Measurements from ENCODE around the gene TUBGCP3. TPM values are rescaled to one million over a fixed set of nuclear protein-coding genes. Genes with fewer than 3 reads are reported as not detected.

TUBGCP3 gene
- polyA plus RNA-seq, 1 donor from 2014 or later = 20.3 TPM

GRCh38 chr13:112580211-112580610, 7.7 kb downstream of the TUBGCP3 start:
- Histone ChIP-seq H3K9ac (ENCODE audit: low read length) (no peak overlapping the region), H3K4me2 (ENCODE audit: low read length) (no peak overlapping the region), H4K20me1 (ENCODE audit: insufficient read depth) (no peaks in the 10 kb centered on the region), H3K9me2 (ENCODE audit: insufficient read depth, low read length) (no peaks in the 10 kb centered on the region), H3K27ac (ENCODE audit: low read length) (no peak overlapping the region), H3K4me3 (ENCODE audit: low read length) (no peak overlapping the region), H3K9me3 (ENCODE audit: low read length) (no peaks in the 10 kb centered on the region), H3K27me3 (ENCODE audit: insufficient read depth, low read depth, low read length) (no peaks in the 10 kb centered on the region), H2AFZ (ENCODE audit: low read depth, low read length) (no peak overlapping the region), H3F3A (ENCODE audit: insufficient read depth, low read length, poor library complexity, severe bottlenecking) (no peaks in the 10 kb centered on the region), H3K79me2 (replicated peaks; ENCODE audit: insufficient read depth, low read length) (peaks cover 88% of the 10 kb centered on the region), H3K36me3 (ENCODE audit: insufficient read depth, low read length) (no peaks in the 10 kb centered on the region)
- no peak for TF ChIP-seq CTCF (IDR thresholded peaks at IDR 0.05; ENCODE audit: poor library complexity, severe bottlenecking)
- TF ChIP-seq EZH2 (IDR thresholded peaks at IDR 0.05; ENCODE audit: borderline replicate concordance, insufficient read depth, low read length, poor library complexity, severe bottlenecking) = no peak
- no peak for TF ChIP-seq MXI1 (conservative IDR thresholded peaks at IDR 0.05; ENCODE audit: poor library complexity, severe bottlenecking)
- TF ChIP-seq POLR2AphosphoS5 (IDR thresholded peaks at IDR 0.05) = no peak
- no peak for TF ChIP-seq EP300 (conservative IDR thresholded peaks at IDR 0.05; ENCODE audit: poor library complexity, severe bottlenecking)
- no peak for TF ChIP-seq RAD21 (conservative IDR thresholded peaks at IDR 0.05)
- no peak for TF ChIP-seq TAF1 (IDR thresholded peaks at IDR 0.05; ENCODE audit: low read depth)
- no peak for TF ChIP-seq SMC3 (conservative IDR thresholded peaks at IDR 0.05; ENCODE audit: poor library complexity)
- TF ChIP-seq REST (IDR thresholded peaks at IDR 0.05; ENCODE audit: borderline replicate concordance) = no peak

DNA sequence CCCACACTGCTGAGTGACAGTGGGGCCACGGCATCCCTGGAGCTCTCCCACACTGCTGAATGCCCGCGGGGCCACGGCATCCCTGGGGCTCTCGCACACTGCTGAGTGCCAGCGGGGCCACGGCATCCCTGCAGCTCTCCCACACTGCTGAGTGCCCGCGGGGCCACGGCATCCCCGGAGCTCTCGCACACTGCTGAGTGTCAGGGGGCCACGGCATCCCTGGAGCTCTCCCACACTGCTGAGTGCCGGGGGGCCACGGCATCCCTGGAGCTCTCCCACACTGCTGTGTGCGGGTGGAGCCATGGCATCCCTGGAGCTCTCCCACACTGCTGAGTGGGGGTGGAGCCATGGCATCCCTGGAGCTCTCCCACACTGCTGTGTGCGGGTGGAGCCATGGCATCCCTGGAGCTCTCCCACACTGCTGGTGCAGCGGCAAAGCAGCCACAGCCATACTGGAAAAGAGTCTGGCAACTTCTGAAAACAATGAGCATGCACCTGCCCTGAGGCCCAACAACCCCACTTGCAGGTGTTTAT, 8.6 kb downstream of the TUBGCP3 start:
- no peaks in the 10 kb centered on the region for H3K9me3 ChIP-seq (ENCODE audit: low read length)
- no peak overlapping the region for H3K4me3 ChIP-seq (ENCODE audit: low read length)
- TF ChIP-seq MXI1 (conservative IDR thresholded peaks at IDR 0.05; ENCODE audit: poor library complexity, severe bottlenecking) (no peak), SMC3 (conservative IDR thresholded peaks at IDR 0.05; ENCODE audit: poor library complexity) (no peak), EZH2 (IDR thresholded peaks at IDR 0.05; ENCODE audit: borderline replicate concordance, insufficient read depth, low read length, poor library complexity, severe bottlenecking) (no peak), POLR2AphosphoS5 (IDR thresholded peaks at IDR 0.05) (no peak), REST (IDR thresholded peaks at IDR 0.05; ENCODE audit: borderline replicate concordance) (no peak), RAD21 (conservative IDR thresholded peaks at IDR 0.05) (no peak), EP300 (conservative IDR thresholded peaks at IDR 0.05; ENCODE audit: poor library complexity, severe bottlenecking) (no peak), TAF1 (IDR thresholded peaks at IDR 0.05; ENCODE audit: low read depth) (no peak), CTCF (IDR thresholded peaks at IDR 0.05; ENCODE audit: poor library complexity, severe bottlenecking) (no peak)
- no peak overlapping the region for H3K4me2 ChIP-seq (ENCODE audit: low read length)
- no peak overlapping the region for H3K27ac ChIP-seq (ENCODE audit: low read length)
- no peaks in the 10 kb centered on the region for H3K27me3 ChIP-seq (ENCODE audit: insufficient read depth, low read depth, low read length)
- no peaks in the 10 kb centered on the region for H3K9me2 ChIP-seq (ENCODE audit: insufficient read depth, low read length)
- peaks cover 88% of the 10 kb centered on the region for H3K79me2 ChIP-seq (replicated peaks; ENCODE audit: insufficient read depth, low read length)
- H4K20me1 ChIP-seq (ENCODE audit: insufficient read depth) = no peaks in the 10 kb centered on the region
- H2AFZ ChIP-seq (ENCODE audit: low read depth, low read length) = no peak overlapping the region
- no peaks in the 10 kb centered on the region for H3F3A ChIP-seq (ENCODE audit: insufficient read depth, low read length, poor library complexity, severe bottlenecking)
- H3K9ac ChIP-seq (ENCODE audit: low read length) = no peak overlapping the region
- no peaks in the 10 kb centered on the region for H3K36me3 ChIP-seq (ENCODE audit: insufficient read depth, low read length)
